Effector memory CD4-positive, alpha-beta T cell (primary cell): ENCODE results near the gene OR5AP2.
"Not testable (repeated sequence)": the region's sequence is repeated elsewhere in the genome, so short reads cannot be mapped to it uniquely, and the experiment has no call there.

ENCODE experiments used
- DNase-seq, 3 donors: peaks; one replicate each; pipeline ENCODE4 v3.0.0-alpha.2; 2020
- H3K27ac ChIP-seq: 2 replicates; pipeline ENCODE4 v1.7.0; 2013; ENCODE audit warnings: mild to moderate bottlenecking, low read length, moderate library complexity; ENCODE audit not compliant: insufficient read depth, poor library complexity, severe bottlenecking
- H3K27me3 ChIP-seq: replicated peaks from 2 replicates; pipeline ENCODE4 v1.7.0; 2013; ENCODE audit warnings: mild to moderate bottlenecking, low read length; ENCODE audit not compliant: insufficient read depth, control insufficient read depth, poor library complexity, severe bottlenecking
- H3K36me3 ChIP-seq: 2 replicates; pipeline ENCODE4 v1.7.0; 2013; ENCODE audit warnings: mild to moderate bottlenecking, low read length, moderate library complexity; ENCODE audit not compliant: control insufficient read depth, insufficient read depth
- H3K4me1 ChIP-seq: 2 replicates; pipeline ENCODE4 v1.7.0; 2013; ENCODE audit warnings: low read length, mild to moderate bottlenecking; ENCODE audit not compliant: control insufficient read depth, insufficient read depth, poor library complexity, severe bottlenecking
- H3K4me3 ChIP-seq: 2 replicates; pipeline ENCODE4 v1.7.0; 2013; ENCODE audit warnings: low read length, low read depth, mild to moderate bottlenecking; ENCODE audit not compliant: insufficient read depth, poor library complexity, severe bottlenecking
- H3K9me3 ChIP-seq: 2 replicates; pipeline ENCODE4 v1.7.0; 2013; ENCODE audit warnings: mild to moderate bottlenecking, low read length, moderate library complexity; ENCODE audit not compliant: control insufficient read depth

OR5AP2 gene

GRCh38 chr11:56624661-56625110 lies 17.6 kb downstream of the OR5AP2 start:
- Histone ChIP-seq H3K9me3 (no peaks in the 10 kb centered on the region), H3K27ac (no peak overlapping the region), H3K27me3 (no peaks in the 10 kb centered on the region), H3K4me3 (no peak overlapping the region), H3K36me3 (no peaks in the 10 kb centered on the region), H3K4me1 (no peaks in the 10 kb centered on the region)
- no peak for DNase-seq

DNA sequence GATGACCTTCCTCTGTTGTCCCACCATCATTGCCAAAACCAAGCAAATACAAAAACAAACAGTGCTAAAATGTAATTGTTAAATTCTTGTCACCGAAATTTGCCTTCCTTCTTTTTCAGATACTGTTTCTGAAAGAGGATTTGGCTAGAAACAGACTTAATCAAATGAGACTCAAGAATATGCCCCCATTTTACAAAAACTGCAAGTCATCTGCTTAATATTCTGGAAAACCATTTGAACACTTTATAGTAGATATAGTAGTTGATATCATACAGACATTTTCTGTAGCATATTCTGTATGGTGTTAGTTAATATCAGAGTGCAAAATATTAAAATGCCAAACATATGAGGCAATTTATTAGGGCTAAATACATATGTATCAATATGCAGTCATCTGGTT lies 31.1 kb downstream of the OR5AP2 start:
- H3K27me3 ChIP-seq = no peaks in the 10 kb centered on the region
- H3K4me1 ChIP-seq = no peaks in the 10 kb centered on the region
- no peak overlapping the region for H3K4me3 ChIP-seq
- no peak overlapping the region for H3K27ac ChIP-seq
- DNase-seq = no peak
- no peaks in the 10 kb centered on the region for H3K36me3 ChIP-seq
- H3K9me3 ChIP-seq = no peaks in the 10 kb centered on the region

DNA sequence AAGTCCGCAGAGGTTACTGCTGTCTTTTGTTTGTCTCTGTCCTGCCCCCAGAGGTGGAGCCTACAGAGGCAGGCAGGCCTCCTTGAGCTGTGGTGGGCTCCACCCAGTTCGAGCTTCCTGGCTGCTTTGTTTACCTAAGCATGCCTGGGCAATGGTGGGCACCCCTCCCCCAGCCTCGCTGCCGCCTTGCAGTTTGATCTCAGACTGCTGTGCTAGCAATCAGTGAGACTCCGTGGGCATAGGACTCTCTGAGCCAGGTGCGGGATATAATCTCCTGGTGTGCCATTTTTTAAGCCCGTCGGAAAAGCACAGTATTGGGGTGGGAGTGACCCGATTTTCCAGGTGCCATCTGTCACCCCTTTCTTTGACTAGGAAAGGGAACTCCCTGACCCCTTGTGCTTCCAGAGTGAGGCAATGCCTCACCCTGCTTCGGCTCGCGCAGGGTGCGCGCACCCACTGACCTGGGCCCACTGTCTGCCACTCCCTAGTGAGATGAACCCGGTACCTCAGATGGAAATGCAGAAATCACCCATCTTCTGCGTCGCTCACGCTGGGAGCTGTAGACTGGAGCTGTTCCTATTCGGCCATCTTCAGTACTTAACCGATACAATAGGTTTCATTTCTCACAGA lies 50.0 kb downstream of the OR5AP2 start:
- not testable (repeated sequence) for H3K36me3 ChIP-seq, H3K4me1 ChIP-seq, H3K4me3 ChIP-seq, DNase-seq, H3K27ac ChIP-seq, H3K27me3 ChIP-seq, H3K9me3 ChIP-seq
